Heart left ventricle (tissue), 16 donors: Measurements from ENCODE around the gene JAKMIP1. TPM values are rescaled to one million over a fixed set of nuclear protein-coding genes. Genes with fewer than 3 reads are reported as not detected.

Experiments
- ATAC-seq, 4 donors: fragments of 200-7000 bp; cut with Tn5 transposase; one replicate each; pipeline ENCODE4 v1.9.1; 2020 to 2022; ENCODE audit warnings: moderate library complexity in 4 of 4, mild to moderate bottlenecking in 3 of 4, moderate number of reproducible peaks in 1 of 4
- DNase-seq, 5 donors: peaks; one replicate each; pipeline ENCODE4 v3.0.0-alpha.2; 2020
- H3K27ac ChIP-seq, 12 donors: fragments of 200-600 bp; sonication (generic) in 4 of 12; one replicate each; pipeline versions ENCODE4 v1.5.0 to v1.8.0; 2016 to 2022; ENCODE audit warnings: mild to moderate bottlenecking in 2 of 12
- H3K27me3 ChIP-seq, 9 donors: fragments of 200-600 bp; sonication (generic) in 2 of 9; one replicate each; pipeline versions ENCODE4 v1.5.1 to v1.8.0; 2016 to 2022; ENCODE audit warnings: mild to moderate bottlenecking in 3 of 9
- H3K36me3 ChIP-seq, 9 donors: fragments of 200-600 bp; sonication (generic) in 2 of 9; one replicate each; pipeline versions ENCODE4 v1.5.0 to v1.8.0; 2018 to 2022; ENCODE audit warnings: mild to moderate bottlenecking in 2 of 9
- H3K4me1 ChIP-seq, 12 donors: fragments of 200-600 bp; sonication (generic) in 4 of 12; one replicate each; pipeline versions ENCODE4 v1.5.0 to v1.8.0; 2016 to 2022; ENCODE audit warnings: mild to moderate bottlenecking in 3 of 12
- H3K4me3 ChIP-seq, 12 donors: fragments of 200-600 bp; sonication (generic) in 4 of 12; one replicate each; pipeline versions ENCODE4 v1.5.0 to v1.8.0; 2017 to 2022; ENCODE audit warnings: mild to moderate bottlenecking in 9 of 12, moderate library complexity in 4 of 12
- H3K9me3 ChIP-seq, 12 donors: fragments of 200-600 bp; sonication (generic) in 4 of 12; one replicate each; pipeline versions ENCODE4 v1.5.0 to v1.8.0; 2016 to 2022; ENCODE audit warnings: mild to moderate bottlenecking in 1 of 12
- POLR2A ChIP-seq, 2 donors: fragments of 450-650 bp; IDR thresholded peaks; one replicate each; pipeline ENCODE4 v1.6.1; 2017; ENCODE audit warnings: antibody characterized with exemption in 2 of 2, mild to moderate bottlenecking in 2 of 2, moderate library complexity in 2 of 2
- WGBS, 4 donors: extraction: QIAGEN DNeasy Blood & Tissue Kit in 2 of 4; methylation state at CpG; one replicate each; pipeline versions ENCODE4 v1.1.5 to v1.1.7; 2013 to 2018; 5-methylcytosine and 5-hydroxymethylcytosine counted together
- intact Hi-C, 10 donors: fragments of 100-400 bp; cut with DNase I; formaldehyde crosslinking; loops; one replicate each; pipeline versions ENCODE4 v1.11.1 to v1.14.2; 2022
- polyA plus RNA-seq, 2 donors: library from polyadenylated mRNA; stranded (reverse); fragments of 200-250 nt; gene quantifications; one replicate each; pipeline ENCODE4 v1.2.3, GENCODE V29; 2013
- total RNA-seq, 9 donors: library from RNA; depleted of rRNA in 2 of 9; stranded (reverse); fragments of >200 nt in 2 of 9; fragmentation: NEBNext Ultra II Directional in 3 of 9; extraction: Animal tissue kit (Norgen Biotek cat#: 25700) in 3 of 9; gene quantifications; one replicate each; pipeline versions ENCODE4 v1.1.0 to v1.2.4, GENCODE V29; 2016 to 2023
- TF ChIP-seq, protein P1 (sequence below), 12 donors: fragments of 200-600 bp; sonication (generic) in 4 of 12; IDR thresholded peaks; one replicate each; pipeline versions ENCODE4 v1.5.0 to v1.8.0; 2018 to 2022; ENCODE audit warnings: antibody characterized with exemption in 12 of 12, mild to moderate bottlenecking in 5 of 12
- donor health status: ischemic (EF 13 %, LVEDD 7.1; RV severe dilation, severe dysfunction).
- donor health status: healthy with polysubstance abuse.
- donor health status: DM: no; HTN: yes; CAD: no.
- donor health status: DM: no; HTN: no; CAD: no.
- donor health status: ischemic (EF 25% LVEDD 6.9; RV normal size, moderate dysfunction).
- donor health status: ischemic (EF 25% LVEDD 5.7; RV mildly dilated, moderate dysfunction).
- donor health status: healthy.
- donor health status: DM: yes; HTN: yes; CAD: no.
- donor health status: ischemic (EF 35%, LVEDD 5.7; RV mildly dilated, moderate dysfunction).
- donor health status: nonischemic (EF 11% LVEDD 7.7; RV severe dilation, severe dysfunction).
- donor health status: DM: yes; HTN: yes; CAD: no.
- donor health status: PGD.
- donor health status: ischemic (EF 29% LVEDD 5.4; RV normal size, mild dysfunction).
- donor health status: nonischemic (EF 23%, LVEDD 6.1; RV moderate dilation, normal function).

The JAKMIP1 gene
- total and polyA plus RNA-seq, 11 donors = 0.01 to 0.99 (median 0.23) TPM; not detected in 6

- intact Hi-C loops = loop anchor here in 1 of 10 donors (10.0 kb wide), 1 partner anchor 265 kb away; no protein-coding TSS in a partner anchor
- no peaks in the 10 kb centered on the region for H3K36me3 ChIP-seq
- H3K4me3 ChIP-seq = no peak overlapping the region
- WGBS, 4 donors = 71 to 78% (median 74%) methylated on average over 18 of the region's 18 CpGs
- no peak overlapping the region for H3K27ac ChIP-seq
- DNase-seq (no peak), ATAC-seq (no peak)
- peaks cover 0 to 9% (median 0%) of the 10 kb centered on the region in 12 donors for H3K9me3 ChIP-seq
- H3K4me1 ChIP-seq = no peaks in the 10 kb centered on the region
- H3K27me3 ChIP-seq = peaks cover 0 to 40% (median 17%) of the 10 kb centered on the region in 9 donors
- TF ChIP-seq, protein P1, sequence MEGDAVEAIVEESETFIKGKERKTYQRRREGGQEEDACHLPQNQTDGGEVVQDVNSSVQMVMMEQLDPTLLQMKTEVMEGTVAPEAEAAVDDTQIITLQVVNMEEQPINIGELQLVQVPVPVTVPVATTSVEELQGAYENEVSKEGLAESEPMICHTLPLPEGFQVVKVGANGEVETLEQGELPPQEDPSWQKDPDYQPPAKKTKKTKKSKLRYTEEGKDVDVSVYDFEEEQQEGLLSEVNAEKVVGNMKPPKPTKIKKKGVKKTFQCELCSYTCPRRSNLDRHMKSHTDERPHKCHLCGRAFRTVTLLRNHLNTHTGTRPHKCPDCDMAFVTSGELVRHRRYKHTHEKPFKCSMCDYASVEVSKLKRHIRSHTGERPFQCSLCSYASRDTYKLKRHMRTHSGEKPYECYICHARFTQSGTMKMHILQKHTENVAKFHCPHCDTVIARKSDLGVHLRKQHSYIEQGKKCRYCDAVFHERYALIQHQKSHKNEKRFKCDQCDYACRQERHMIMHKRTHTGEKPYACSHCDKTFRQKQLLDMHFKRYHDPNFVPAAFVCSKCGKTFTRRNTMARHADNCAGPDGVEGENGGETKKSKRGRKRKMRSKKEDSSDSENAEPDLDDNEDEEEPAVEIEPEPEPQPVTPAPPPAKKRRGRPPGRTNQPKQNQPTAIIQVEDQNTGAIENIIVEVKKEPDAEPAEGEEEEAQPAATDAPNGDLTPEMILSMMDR (IDR thresholded peaks at IDR 0.05) = no peak
- TF ChIP-seq POLR2A (IDR thresholded peaks at IDR 0.05) = no peak
Measured at GRCh38 chr4:5989236-5990225, 210.8 kb downstream of the JAKMIP1 start.

- no peak for DNase-seq
- Histone ChIP-seq H3K36me3 (no peaks in the 10 kb centered on the region), H3K27me3 (peaks cover 0 to 33% (median 12%) of the 10 kb centered on the region in 9 donors), H3K27ac (no peak overlapping the region), H3K4me1 (no peaks in the 10 kb centered on the region), H3K4me3 (no peak overlapping the region), H3K9me3 (peaks cover 0 to 18% (median 3%) of the 10 kb centered on the region in 12 donors)
- TF ChIP-seq, protein P1 (IDR thresholded peaks at IDR 0.05) = no peak
- TF ChIP-seq POLR2A (IDR thresholded peaks at IDR 0.05) = no peak
- intact Hi-C loops = no loop called here
- no peak for ATAC-seq
- WGBS, 4 donors = 72 to 76% (median 75%) methylated on average over 14 of the region's 14 CpGs
Measured at GRCh38 chr4:5988086-5988845, 212.1 kb downstream of the JAKMIP1 start.

DNA sequence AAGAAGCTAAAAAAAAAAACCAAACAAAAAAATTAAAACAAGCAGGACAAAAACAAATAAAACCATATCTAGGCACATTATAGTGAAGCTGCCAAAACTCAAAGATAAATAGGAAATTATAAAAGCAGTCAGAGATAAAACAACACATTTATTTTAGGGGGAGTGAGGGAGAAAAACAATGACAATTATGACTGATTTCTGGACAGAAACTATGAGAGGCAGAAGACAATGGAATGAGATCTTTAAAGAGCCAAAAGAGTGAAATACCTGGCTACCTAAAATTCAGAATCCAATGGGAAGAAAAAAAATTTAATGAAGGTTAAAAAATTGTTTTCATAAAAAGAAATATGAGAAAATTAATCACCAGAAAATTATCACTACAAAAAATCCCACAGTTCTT lies 215.5 kb downstream of the JAKMIP1 start:
- intact Hi-C loops = no loop called here
- H3K4me1 ChIP-seq = no peaks in the 10 kb centered on the region
- DNase-seq = no peak
- no peak overlapping the region for H3K27ac ChIP-seq
- ATAC-seq = no peak
- no peak for TF ChIP-seq POLR2A (IDR thresholded peaks at IDR 0.05)
- TF ChIP-seq, protein P1 (IDR thresholded peaks at IDR 0.05) = no peak
- peaks cover 0 to 18% (median 3%) of the 10 kb centered on the region in 12 donors for H3K9me3 ChIP-seq
- peaks cover 0 to 38% (median 10%) of the 10 kb centered on the region in 9 donors for H3K27me3 ChIP-seq
- no peaks in the 10 kb centered on the region for H3K36me3 ChIP-seq
- H3K4me3 ChIP-seq = no peak overlapping the region
